Esophagus squamous epithelium (tissue), 4 donors: ENCODE data around the gene FLYWCH1.

Source experiments
- POLR2A ChIP-seq, 4 donors: fragments of 450-650 bp; IDR thresholded peaks; one replicate each; pipeline ENCODE4 v1.6.1; 2017; ENCODE audit warnings: antibody characterized with exemption in 4 of 4, mild to moderate bottlenecking in 4 of 4, moderate library complexity in 3 of 4
- TF ChIP-seq, protein P1 (sequence below), 6 experiments: fragments of 450-650 bp in 4 of 6; fragments of 200-600 bp in 2 of 6; sonication (generic) in 2 of 6; IDR thresholded peaks; one replicate each; pipeline ENCODE4 v1.5.1; 2016 to 2019; ENCODE audit warnings: antibody characterized with exemption in 6 of 6, mild to moderate bottlenecking in 4 of 6, moderate library complexity in 4 of 6

DNA sequence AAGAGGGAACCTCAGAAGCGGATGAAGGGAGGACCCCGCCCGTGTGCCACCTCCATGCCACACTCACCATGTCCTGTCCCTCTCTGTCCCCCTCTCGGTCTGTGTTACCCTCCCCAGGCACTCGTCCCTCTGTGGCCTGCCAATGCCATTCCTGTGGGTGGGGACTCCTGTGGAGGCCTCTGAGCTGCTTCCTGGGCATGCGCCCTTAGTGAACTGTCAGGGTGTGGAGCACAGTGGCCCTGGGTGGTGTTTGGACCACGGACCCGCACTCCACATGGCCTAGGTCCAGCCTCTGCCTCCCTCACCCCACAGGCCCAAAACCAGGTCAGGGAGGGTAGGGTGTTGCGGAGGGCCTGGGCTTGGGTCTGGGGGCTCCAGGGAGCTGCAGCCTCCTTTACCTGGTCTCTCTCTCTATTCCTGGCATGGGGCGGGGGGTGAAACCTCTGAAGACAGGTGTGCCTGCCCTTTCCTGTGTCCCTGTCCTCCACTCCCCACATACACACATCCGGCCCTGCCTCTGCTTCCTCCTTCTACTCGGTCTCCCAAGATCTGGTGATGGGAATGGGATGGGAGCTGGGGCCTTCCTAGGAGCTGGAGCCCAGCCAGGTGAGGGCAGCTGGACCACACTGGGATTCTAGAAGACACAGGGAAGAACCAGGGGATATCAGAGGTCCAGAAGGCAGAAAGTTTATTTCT lies 80.0 kb downstream of the FLYWCH1 start:
- TF ChIP-seq, protein P1, sequence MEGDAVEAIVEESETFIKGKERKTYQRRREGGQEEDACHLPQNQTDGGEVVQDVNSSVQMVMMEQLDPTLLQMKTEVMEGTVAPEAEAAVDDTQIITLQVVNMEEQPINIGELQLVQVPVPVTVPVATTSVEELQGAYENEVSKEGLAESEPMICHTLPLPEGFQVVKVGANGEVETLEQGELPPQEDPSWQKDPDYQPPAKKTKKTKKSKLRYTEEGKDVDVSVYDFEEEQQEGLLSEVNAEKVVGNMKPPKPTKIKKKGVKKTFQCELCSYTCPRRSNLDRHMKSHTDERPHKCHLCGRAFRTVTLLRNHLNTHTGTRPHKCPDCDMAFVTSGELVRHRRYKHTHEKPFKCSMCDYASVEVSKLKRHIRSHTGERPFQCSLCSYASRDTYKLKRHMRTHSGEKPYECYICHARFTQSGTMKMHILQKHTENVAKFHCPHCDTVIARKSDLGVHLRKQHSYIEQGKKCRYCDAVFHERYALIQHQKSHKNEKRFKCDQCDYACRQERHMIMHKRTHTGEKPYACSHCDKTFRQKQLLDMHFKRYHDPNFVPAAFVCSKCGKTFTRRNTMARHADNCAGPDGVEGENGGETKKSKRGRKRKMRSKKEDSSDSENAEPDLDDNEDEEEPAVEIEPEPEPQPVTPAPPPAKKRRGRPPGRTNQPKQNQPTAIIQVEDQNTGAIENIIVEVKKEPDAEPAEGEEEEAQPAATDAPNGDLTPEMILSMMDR (IDR thresholded peaks at IDR 0.05): no peak
- no peak for TF ChIP-seq POLR2A (IDR thresholded peaks at IDR 0.05)
